Kidney (tissue), 14 donors: ENCODE measurements around the gene PEG3. TPM values are rescaled to one million over a fixed set of nuclear protein-coding genes. Genes with fewer than 3 reads are reported as not detected.
A peak's percentile ranks its signal among the peaks of the same experiment; 100 is the strongest.

Source experiments
- DNase-seq, 5 donors: peaks; one replicate each; pipeline ENCODE4 v3.0.0-alpha.2; 2013 to 2020
- FAIRE-seq: peaks from 2 replicates; lab custom pipeline; 2012; peaks lifted over from hg19 to GRCh38; lab: Jason Lieb, UNC
- H3K27ac ChIP-seq, 2 donors: one replicate each; pipeline ENCODE4 v1.7.0; 2013; ENCODE audit warnings: low read depth in 2 of 2, low read length in 2 of 2, inconsistent platforms in 1 of 2
- H3K27me3 ChIP-seq: one replicate; pipeline ENCODE4 v1.7.1; 2013; ENCODE audit warnings: low read length, inconsistent platforms; ENCODE audit not compliant: control insufficient read depth, insufficient read depth
- H3K36me3 ChIP-seq, 3 donors: one replicate each; pipeline versions ENCODE4 v1.7.0 to v1.7.1; 2013; ENCODE audit warnings: low read length in 3 of 3, control low read depth in 1 of 3, inconsistent platforms in 1 of 3; ENCODE audit not compliant: insufficient read depth in 3 of 3, control insufficient read depth in 2 of 3
- H3K4me1 ChIP-seq, 3 donors: one replicate each; pipeline versions ENCODE4 v1.7.0 to v1.7.1; 2013; ENCODE audit warnings: low read length in 3 of 3, inconsistent platforms in 1 of 3, low read depth in 1 of 3; ENCODE audit not compliant: control insufficient read depth in 2 of 3, insufficient read depth in 2 of 3
- H3K4me3 ChIP-seq, 3 donors: one replicate each; pipeline versions ENCODE4 v1.7.0 to v1.8.1; 2013; ENCODE audit warnings: low read length in 3 of 3, control low read depth in 1 of 3, inconsistent platforms in 1 of 3
- H3K9ac ChIP-seq, 3 donors: one replicate each; pipeline versions ENCODE4 v1.7.0 to v1.7.1; 2013; ENCODE audit warnings: low read length in 3 of 3, control low read depth in 1 of 3, inconsistent platforms in 1 of 3
- H3K9me3 ChIP-seq, 3 donors: one replicate each; pipeline versions ENCODE4 v1.7.0 to v1.7.1; 2013; ENCODE audit warnings: low read length in 3 of 3, control low read depth in 1 of 3, inconsistent platforms in 1 of 3; ENCODE audit not compliant: control insufficient read depth in 2 of 3, insufficient read depth in 1 of 3
- CTCF ChIP-seq: IDR thresholded peaks from 3 replicates; pipeline ENCODE4 v1.5.1; 2012; ENCODE audit warnings: mild to moderate bottlenecking, moderate library complexity, borderline replicate concordance; ENCODE audit not compliant: insufficient read depth; ENCODE audit errors: extremely low read depth
- intact Hi-C: fragments of 100-400 bp; cut with DNase I; formaldehyde crosslinking; loops from one replicate; pipeline ENCODE4 v1.11.1; 2022
- polyA plus RNA-seq: library from polyadenylated mRNA; stranded (reverse); fragments of 350-450 nt; fragmentation: Illumina TruSeq; extraction: RNeasy Lipid Tissue Mini Kit (QIAGEN cat#74804); gene quantifications from one replicate; pipeline ENCODE4 v1.2.3, GENCODE V29; 2014; ENCODE audit warnings: low read depth, low replicate concordance; ENCODE audit not compliant: insufficient read depth
- total RNA-seq: library from RNA; stranded (reverse); fragmentation: NEBNext Ultra II Directional; extraction: Animal tissue kit (Norgen Biotek cat#: 25700); gene quantifications from one replicate; pipeline ENCODE4 v1.2.1, GENCODE V29; 2021
- donor health status: control.
- donor health status: control.
- donor health status: control.
- donor health status: control.
- donor health status: control.
- donor health status: DM: yes; HTN: yes; CAD: no.
- donor health status: Normal renal cell carcinoma (clear cell type).

The PEG3 gene
- total and polyA plus RNA-seq, 2 donors from 2014 or later: 2.0 to 8.7 TPM

GRCh38 chr19:56837004-56837403 lies 3.5 kb downstream of the PEG3 start:
- no peak for FAIRE-seq
- peak overlapping the region in 1 of 3 donors; percentile 63 for H3K4me3 ChIP-seq
- H3K36me3 ChIP-seq: peaks cover 0 to 3% (median 0%) of the 10 kb centered on the region in 3 donors
- intact Hi-C loops: no loop called here
- H3K4me1 ChIP-seq: no peaks in the 10 kb centered on the region
- DNase-seq: peak in 4 of 5 donors; percentile 14 to 64 (median 34)
- no peaks in the 10 kb centered on the region for H3K9me3 ChIP-seq
- peak overlapping the region in 1 of 2 donors; percentile 60 for H3K27ac ChIP-seq
- H3K27me3 ChIP-seq: no peaks in the 10 kb centered on the region
- TF ChIP-seq CTCF: peak; percentile 9
- no peak overlapping the region for H3K9ac ChIP-seq

- intact Hi-C loops: no loop called here
- DNase-seq (no peak), FAIRE-seq (no peak)
- TF ChIP-seq CTCF: no peak
- Histone ChIP-seq H3K4me1 (no peaks in the 10 kb centered on the region), H3K36me3 (peaks cover 0 to 3% (median 0%) of the 10 kb centered on the region in 3 donors), H3K9me3 (no peaks in the 10 kb centered on the region), H3K9ac (no peak overlapping the region), H3K4me3 (no peak overlapping the region), H3K27ac (no peak overlapping the region), H3K27me3 (no peaks in the 10 kb centered on the region)
These were observed 4.5 kb downstream of the PEG3 start for GRCh38 chr19:56836059-56836458.

GRCh38 chr19:56835401-56835800 lies 5.1 kb downstream of the PEG3 start:
- intact Hi-C loops: no loop called here
- no peak for DNase-seq
- H3K4me3 ChIP-seq: no peak overlapping the region
- no peaks in the 10 kb centered on the region for H3K9me3 ChIP-seq
- FAIRE-seq: no peak
- H3K9ac ChIP-seq: no peak overlapping the region
- H3K27me3 ChIP-seq: no peaks in the 10 kb centered on the region
- no peak overlapping the region for H3K27ac ChIP-seq
- TF ChIP-seq CTCF: no peak
- H3K4me1 ChIP-seq: no peaks in the 10 kb centered on the region
- peaks cover 0 to 3% (median 0%) of the 10 kb centered on the region in 3 donors for H3K36me3 ChIP-seq
